ENCODE results near the gene MRAS.
"Not testable (repeated sequence)": the region's sequence is repeated elsewhere in the genome, so short reads cannot be mapped to it uniquely, and the experiment has no call there.

The MRAS gene

DNA sequence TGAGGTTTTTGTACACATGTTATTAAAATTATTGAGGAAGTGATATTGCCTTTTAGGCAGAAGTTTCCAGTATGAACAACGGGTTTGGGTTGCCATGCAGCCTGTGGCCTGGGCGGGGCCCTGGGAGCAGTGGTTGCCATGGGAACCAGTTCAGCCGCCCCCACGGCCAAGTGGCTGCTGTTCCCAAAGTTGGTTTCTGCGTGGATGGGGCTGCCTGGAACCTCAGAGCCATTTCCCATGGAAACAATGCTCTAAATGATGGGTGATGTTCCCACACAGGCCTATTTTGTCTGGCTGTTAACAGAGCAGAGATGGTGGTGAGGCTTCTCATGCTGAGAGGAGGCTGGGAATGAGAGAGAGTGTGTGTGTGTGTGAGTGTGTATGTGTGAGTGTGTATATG is 19.5 kb downstream of the MRAS start:
- no peak for DNase-seq

GRCh38 chr3:138369151-138369900 is 20.9 kb downstream of the MRAS start:
- no peak for DNase-seq

GRCh38 chr3:138370321-138370720 is 21.9 kb downstream of the MRAS start:
- DNase-seq = no peak

DNA sequence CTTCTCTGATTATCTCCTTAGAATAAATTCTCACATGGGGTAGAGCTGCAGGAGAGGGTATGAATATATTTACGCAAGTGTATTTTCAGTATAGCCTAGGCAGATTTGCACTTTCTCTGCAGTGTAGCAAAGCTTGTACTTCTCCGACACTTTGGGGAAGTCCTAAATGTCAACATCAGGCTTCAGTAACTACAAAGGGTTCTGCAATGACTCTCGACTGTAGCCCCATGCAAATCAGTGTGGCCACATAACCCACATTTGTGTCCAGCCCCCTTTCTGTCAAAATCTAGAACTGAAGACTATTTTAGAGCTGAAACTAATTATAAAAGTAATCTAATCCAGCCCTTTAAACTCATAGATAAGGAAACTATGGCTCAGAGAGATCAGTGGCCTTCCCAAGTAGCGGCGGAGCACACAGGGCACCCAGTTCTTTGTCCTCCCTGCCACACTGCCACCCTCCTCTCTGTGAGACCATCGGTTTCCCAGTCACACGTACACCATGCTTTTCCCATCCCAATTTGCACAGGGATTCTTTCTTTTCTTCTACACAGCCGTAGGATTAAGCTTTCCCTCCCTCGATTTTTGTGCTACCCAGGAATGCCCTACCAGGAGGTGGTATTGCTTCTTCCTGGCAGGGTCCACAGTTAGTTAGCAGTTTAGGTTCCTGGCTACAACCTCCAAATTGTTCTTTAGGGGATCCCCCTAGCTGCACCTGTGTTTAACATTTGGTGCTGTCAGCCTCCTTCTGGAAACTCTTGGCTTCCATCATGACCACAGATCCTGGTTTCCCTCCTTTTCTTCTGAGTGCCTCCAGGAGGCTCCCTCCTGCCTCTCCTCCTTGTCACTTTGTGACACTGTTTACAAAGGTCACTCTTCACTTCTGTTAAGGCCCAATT is 22.9 kb downstream of the MRAS start:
- DNase-seq = no peak

DNA sequence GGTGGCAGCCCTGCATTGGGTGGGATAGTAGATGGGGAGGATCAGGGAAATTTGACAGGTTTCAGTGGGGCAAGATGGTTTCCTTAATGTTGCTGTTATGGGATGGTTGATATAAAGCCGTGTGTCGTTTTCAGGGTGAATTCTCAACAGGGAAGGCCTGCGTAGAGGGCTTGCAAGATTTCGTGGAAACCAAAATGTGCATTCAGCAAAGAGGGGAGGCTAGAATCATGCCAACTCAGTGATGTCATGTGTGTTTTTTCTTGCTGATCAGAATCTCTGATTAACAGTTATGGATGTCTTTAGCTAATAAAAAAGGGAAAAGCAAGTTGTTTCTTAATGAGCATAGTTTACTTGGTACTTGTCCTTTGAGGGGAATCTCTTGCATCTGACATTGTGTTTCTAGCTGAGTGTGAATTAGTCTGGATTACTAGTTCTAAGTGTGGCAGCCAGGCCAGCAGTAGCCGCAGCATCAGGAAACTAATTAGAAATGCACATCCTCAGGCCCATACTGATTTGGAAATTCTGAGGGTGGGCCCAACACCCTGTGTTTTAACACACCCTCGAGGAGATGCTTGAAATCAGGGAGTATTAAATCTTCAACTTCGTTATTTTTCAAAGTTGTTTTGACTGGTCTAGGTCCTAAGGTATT is 24.8 kb downstream of the MRAS start:
- DNase-seq = no peak

DNA sequence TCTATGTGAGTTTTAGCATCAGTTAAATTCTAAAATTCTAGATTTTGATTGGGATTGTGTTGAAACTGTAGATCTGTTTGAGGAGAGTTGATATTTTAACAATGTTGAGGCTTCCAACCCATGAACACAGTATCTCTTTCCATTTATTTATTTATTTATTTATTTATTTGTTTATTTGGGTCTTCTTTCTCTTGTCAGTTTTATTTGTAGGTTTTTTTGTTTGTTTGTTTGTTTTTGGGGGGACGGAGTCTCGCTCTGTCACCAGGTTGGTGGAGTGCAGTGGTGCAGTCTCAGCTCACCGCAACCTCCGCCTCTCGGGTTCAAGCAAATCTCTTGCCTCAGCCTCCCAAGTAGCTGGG is 25.3 kb downstream of the MRAS start:
- DNase-seq = no peak

GRCh38 chr3:138374573-138375134 is 26.3 kb downstream of the MRAS start:
- DNase-seq = no peak

DNA sequence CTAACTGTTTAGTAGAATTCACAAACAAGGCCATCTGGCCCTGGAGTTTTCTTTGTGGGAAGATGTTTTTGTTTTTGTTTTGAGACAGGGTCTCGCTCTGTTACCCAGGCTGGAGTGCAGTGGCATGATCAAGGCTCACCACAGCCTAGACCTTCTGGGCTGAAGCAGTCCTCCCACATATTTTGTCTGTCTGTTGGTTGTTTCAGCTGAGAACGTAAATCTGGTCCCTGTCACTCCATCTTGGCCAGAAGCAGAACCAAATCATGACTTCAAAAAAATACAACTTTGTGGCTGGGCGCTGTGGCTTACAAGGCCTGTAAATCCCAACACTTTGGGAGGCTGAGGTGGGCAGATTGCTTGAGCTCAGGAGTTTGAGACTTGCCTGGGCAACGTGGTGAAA is 27.1 kb downstream of the MRAS start:
- no peak for DNase-seq

GRCh38 chr3:138376663-138377062 is 28.3 kb downstream of the MRAS start:
- DNase-seq = no peak

- DNase-seq = not testable (repeated sequence)
Observed at GRCh38 chr3:138377212-138377611, 28.8 kb downstream of the MRAS start.

DNA sequence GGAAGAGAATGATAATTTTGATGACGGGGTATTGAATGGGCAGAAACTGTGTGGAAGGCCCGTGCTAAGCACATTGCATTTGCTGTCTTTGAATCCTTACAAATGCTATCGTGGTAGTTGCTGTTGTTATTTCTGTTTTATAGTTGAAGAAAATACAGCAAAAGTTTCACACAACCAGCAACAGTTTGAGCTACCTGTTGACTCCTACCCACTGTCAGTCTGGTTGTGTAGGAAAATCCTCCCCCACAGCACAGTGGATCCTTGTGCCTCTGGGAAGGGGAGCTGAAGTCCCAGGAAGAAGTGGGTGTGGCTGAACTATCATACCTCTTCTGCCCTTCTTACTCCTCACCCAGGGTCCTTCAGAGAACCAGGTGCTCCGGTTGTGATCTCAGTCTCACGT is 29.4 kb downstream of the MRAS start:
- DNase-seq = no peak

DNA sequence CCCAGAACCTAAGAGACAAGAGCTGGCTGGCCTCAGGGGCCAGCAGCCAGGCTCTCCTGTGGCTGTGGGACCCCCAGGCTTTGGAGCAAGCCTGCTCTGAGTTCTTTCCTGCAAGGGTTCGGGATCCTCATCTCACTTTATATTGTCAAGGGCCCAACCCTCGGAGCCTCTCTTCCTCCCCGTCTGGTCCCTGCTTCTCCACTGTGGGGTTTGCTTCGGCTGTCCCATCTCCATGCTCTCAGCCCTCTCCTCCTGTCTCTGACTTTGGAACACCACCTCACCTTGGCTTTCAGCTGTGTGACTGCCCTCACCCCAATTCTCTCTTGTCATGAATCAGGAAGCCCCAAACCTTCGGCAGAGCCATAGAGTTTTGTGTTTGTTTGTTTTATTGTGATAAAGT is 30.0 kb downstream of the MRAS start:
- DNase-seq = no peak

GRCh38 chr3:138378990-138379389 is 30.6 kb downstream of the MRAS start:
- DNase-seq = no peak

- DNase-seq = no peak
Observed at GRCh38 chr3:138381413-138381901, 33.1 kb downstream of the MRAS start.

DNA sequence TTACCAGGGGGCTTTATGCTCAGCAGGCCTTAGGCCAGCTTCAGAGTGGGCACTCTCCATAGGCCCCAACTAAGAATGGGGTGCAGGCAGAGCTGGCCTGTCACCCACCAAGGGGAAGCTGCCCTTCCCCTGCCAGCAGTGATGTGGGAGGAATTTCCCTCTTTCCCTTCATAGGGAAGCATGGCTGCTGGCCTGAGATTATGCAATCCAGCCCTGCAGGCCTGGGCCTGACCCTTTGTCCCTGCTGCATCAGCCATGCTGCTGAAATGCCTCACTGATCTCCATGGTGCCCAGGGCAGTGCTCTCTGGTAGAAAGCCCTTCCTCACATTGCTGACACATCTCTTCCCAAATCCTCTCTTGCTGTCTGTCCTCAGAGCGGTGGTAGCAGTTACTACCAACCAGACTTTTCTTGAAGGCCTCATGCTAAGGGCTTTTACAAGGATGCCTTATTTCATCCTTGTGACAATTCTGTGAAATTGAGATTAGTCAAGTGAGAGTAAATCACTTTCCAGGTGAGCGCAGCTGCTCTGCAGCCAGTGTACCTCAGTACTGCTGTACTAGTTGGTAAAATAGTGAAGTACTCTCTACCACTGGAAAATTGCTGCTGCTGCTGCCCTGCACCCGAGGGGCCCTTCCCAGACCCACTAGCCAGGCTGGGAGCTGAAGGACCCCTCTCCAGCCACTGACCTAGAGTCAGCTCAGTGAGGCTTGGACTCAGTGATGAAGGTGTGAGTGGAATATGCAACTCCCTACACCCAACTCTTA is 33.8 kb downstream of the MRAS start:
- DNase-seq = no peak

- DNase-seq = no peak
Observed at GRCh38 chr3:138383715-138384465, 35.5 kb downstream of the MRAS start.

- DNase-seq = no peak
Observed at GRCh38 chr3:138384531-138384930, 36.2 kb downstream of the MRAS start.

DNA sequence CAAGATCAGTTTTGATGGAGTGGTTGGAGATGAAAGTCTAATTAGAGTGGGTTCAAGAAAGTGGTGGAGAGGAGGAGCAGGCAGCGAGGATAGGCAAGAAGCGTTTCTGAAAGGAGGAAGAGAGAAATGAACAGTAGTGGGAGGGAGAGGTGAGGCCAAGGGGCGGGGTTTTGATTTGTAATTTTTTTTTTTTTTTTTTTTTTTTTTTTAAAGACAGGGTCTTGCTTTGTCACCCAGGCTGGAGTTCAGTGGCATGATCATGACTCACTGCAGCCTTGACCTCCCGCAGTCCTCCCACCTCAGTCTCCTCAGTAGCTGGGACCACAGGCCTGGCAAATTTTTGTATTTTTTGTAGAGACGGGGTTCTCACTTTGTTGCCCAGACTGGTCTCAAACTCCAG is 36.6 kb downstream of the MRAS start:
- no peak for DNase-seq

GRCh38 chr3:138389144-138389601 is 40.8 kb downstream of the MRAS start:
- DNase-seq = no peak

- no peak for DNase-seq
Observed at GRCh38 chr3:138389841-138390581, 41.6 kb downstream of the MRAS start.

DNA sequence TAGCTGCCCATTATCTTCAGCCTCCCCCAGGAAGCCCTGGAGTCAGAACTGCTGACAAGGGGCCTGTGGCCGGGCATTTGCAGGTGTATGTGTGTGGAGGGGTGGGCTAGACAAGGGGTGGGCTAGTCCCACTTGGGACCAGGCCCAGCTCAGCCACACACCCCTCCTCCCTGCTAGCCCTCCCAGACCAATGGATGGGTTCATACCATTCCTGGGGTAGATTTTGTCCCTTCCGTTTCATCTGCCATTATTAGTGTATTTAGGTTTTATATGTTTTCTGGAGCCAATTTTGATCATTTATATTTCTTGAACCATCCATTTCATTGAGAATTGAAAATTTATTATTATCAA is 42.2 kb downstream of the MRAS start:
- DNase-seq = no peak

All from NCI-H446 treated with DMSO at 0.1 percent for 48 hours (cell line).